OCI-LY3 (cell line): ENCODE results near the gene PACS2.

ENCODE experiments used
- H2AFZ ChIP-seq: fragments of 200-600, 300-600 bp; shearing (Covaris generic); 2 replicates; pipeline ENCODE4 v1.6.0; 2014; ENCODE audit warnings: antibody characterized with exemption, low read depth, low read length
- H3K27ac ChIP-seq: fragments of 200-600, 300-600 bp; sonication (generic); 2 replicates; pipeline ENCODE4 v1.5.1; 2014; ENCODE audit warnings: mild to moderate bottlenecking, low read length, moderate library complexity, mixed read lengths
- H3K27me3 ChIP-seq: fragments of 200-600, 300-600 bp; sonication (generic); 2 replicates; pipeline ENCODE4 v1.6.1; 2014; ENCODE audit warnings: low read depth, low read length, mixed read lengths
- H3K36me3 ChIP-seq: fragments of 200-600, 300-600 bp; sonication (generic); replicated peaks from 2 replicates; pipeline ENCODE3; 2014; ENCODE audit warnings: low read depth, low read length, mixed read lengths
- H3K4me1 ChIP-seq: fragments of 300-600, 200-600 bp; sonication (generic); 2 replicates; pipeline ENCODE4 v1.6.1; 2014; ENCODE audit warnings: low read length, mixed read lengths
- H3K4me2 ChIP-seq: fragments of 200-600, 300-600 bp; sonication (generic); 2 replicates; pipeline ENCODE4 v1.6.1; 2014; ENCODE audit warnings: low read length, mixed read lengths
- H3K4me3 ChIP-seq: fragments of 300-600, 200-600 bp; sonication (generic); 2 replicates; pipeline ENCODE4 v1.5.1; 2014; ENCODE audit warnings: antibody characterized with exemption, mild to moderate bottlenecking, low read length, moderate library complexity
- H3K79me2 ChIP-seq: fragments of 300-600, 200-600 bp; shearing (Covaris generic); 2 replicates; pipeline ENCODE4 v1.6.1; 2014; ENCODE audit warnings: mild to moderate bottlenecking, low read length, mixed read lengths
- H3K9ac ChIP-seq: fragments of 300-600, 200-600 bp; shearing (Covaris generic); 2 replicates; pipeline ENCODE4 v1.6.0; 2014; ENCODE audit warnings: mild to moderate bottlenecking, low read length, moderate library complexity
- H3K9me3 ChIP-seq: fragments of 200-600, 300-600 bp; shearing (Covaris generic); 2 replicates; pipeline ENCODE4 v1.6.1; 2014; ENCODE audit warnings: low read length, mixed read lengths; ENCODE audit not compliant: insufficient read depth
- H4K20me1 ChIP-seq: fragments of 200-600, 300-600 bp; sonication (generic); 2 replicates; pipeline ENCODE4 v1.6.1; 2016; ENCODE audit warnings: low read length, mixed read lengths; ENCODE audit not compliant: insufficient read depth
- EZH2phosphoT487 ChIP-seq: fragments of 200-600 bp; shearing (Covaris generic); IDR thresholded peaks from 2 replicates; pipeline ENCODE4 v1.6.1; 2018; ENCODE audit warnings: antibody characterized with exemption, mixed run types, low read depth
- TF ChIP-seq, protein P1 (sequence below): fragments of 200-600, 300-600 bp; sonication (generic); IDR thresholded peaks from 2 replicates; pipeline ENCODE4 v1.5.1; 2014; ENCODE audit warnings: antibody characterized with exemption, low read length, low read depth

Gene PACS2

DNA sequence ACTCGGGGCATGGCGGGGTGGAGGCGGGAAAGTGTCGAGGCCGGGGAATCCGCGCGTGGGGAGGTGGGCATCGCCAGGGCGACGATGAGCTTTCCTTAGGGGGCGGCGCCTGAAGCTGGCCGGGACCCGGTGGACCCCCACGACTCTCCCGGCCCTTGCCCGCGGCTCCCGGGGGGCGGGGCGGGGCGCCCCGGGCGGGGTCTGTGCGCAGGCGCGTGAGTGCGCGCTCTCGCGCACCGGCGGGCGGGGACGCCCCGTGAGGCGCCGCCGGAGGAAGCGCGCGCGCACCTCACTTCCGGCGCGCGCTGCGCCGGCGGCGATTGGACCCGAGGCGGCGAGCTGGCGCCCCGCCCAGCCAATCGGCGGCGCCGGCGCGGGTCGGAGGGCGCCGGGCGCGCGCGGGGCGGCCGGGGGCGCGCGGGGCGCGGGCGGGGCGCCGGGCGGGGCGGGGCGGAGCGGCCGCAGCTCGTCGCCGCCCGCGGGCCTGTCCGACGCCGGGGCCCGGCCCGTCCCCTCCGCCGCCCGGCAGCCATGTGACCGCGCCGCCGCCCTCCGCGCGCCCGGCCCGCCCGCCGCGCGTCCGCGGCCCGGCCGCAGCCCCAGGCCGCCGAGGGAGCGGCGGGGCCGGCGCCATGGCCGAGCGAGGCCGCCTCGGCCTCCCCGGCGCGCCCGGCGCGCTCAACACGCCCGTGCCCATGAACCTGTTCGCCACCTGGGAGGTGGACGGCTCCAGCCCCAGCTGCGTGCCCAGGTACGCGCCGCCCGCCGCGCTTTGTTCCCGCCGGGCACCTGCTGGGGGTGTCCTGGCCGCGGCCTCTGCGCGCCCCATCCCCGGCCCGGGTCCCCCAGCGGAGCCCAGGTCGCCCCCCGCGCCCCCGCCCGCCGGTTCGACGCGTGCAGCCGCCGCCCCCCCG lies at the start of gene PACS2:
Gene PACS2 (plus strand): TSS at position 462 of the 914 bp plus-strand sequence. CDS start 171 bp downstream, at position 633.
- H3K9ac ChIP-seq, result peak within 1 kb of the TSS; percentile 68
- H3K27ac ChIP-seq, result peak within 1 kb of the TSS; percentile 13; the same call in 1 of the 2 replicates

DNA sequence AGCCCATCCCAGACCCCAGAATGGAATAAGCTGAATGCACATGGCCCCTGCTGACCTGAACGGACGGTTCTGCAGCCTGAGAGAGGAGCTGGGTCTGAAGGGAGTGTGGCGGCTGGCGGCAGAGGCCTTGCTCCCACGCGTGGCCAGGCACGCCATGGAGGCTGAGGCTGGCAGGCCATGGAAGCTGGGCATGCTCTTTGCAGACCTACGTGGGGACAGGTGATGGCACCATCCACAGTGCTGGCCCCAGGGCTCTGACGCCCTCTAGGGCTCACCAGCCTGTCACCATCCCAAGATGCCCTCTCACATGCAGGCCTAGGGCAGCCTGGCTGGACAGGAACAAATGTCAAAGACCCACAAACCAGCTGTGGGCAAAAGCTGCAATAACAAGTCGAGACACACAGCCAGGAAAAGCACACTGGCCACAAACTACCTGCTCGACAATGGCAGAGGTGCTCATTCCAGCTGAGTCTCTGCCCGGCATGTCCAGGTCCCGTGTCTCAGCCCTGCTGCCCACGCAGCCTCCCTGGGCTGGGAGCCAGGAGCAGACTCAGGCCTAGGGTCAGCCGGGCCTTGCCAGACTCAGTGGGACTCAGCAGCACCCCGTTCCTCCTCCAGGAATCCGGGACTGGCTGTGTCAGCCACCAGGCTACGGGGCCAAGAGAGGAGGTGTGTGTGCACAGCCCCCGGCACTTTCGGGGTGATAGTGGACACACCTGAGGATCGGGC lies 46.6 kb upstream of the PACS2 start:
- no peaks in the 10 kb centered on the region for H3K4me1 ChIP-seq
- no peak overlapping the region for H3K9ac ChIP-seq
- H4K20me1 ChIP-seq, result no peaks in the 10 kb centered on the region
- H3K27ac ChIP-seq, result no peak overlapping the region
- TF ChIP-seq, protein P1, sequence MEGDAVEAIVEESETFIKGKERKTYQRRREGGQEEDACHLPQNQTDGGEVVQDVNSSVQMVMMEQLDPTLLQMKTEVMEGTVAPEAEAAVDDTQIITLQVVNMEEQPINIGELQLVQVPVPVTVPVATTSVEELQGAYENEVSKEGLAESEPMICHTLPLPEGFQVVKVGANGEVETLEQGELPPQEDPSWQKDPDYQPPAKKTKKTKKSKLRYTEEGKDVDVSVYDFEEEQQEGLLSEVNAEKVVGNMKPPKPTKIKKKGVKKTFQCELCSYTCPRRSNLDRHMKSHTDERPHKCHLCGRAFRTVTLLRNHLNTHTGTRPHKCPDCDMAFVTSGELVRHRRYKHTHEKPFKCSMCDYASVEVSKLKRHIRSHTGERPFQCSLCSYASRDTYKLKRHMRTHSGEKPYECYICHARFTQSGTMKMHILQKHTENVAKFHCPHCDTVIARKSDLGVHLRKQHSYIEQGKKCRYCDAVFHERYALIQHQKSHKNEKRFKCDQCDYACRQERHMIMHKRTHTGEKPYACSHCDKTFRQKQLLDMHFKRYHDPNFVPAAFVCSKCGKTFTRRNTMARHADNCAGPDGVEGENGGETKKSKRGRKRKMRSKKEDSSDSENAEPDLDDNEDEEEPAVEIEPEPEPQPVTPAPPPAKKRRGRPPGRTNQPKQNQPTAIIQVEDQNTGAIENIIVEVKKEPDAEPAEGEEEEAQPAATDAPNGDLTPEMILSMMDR, result no peak
- no peak for TF ChIP-seq EZH2phosphoT487
- no peak overlapping the region for H3K4me2 ChIP-seq
- H3K27me3 ChIP-seq, result no peaks in the 10 kb centered on the region
- H3K79me2 ChIP-seq, result no peaks in the 10 kb centered on the region
- H3K9me3 ChIP-seq, result no peaks in the 10 kb centered on the region
- H3K36me3 ChIP-seq, result no peaks in the 10 kb centered on the region
- H2AFZ ChIP-seq, result no peak overlapping the region
- no peak overlapping the region for H3K4me3 ChIP-seq

More for the DNA sequence above, at the start of gene PACS2:
- peaks cover 23% of the 10 kb centered on the region for H3K79me2 ChIP-seq
- H3K27me3 ChIP-seq, result no peaks in the 10 kb centered on the region
- peak within 1 kb of the TSS; percentile 80 for H3K4me3 ChIP-seq
- H3K9me3 ChIP-seq, result no peaks in the 10 kb centered on the region
- H3K4me1 ChIP-seq, result peaks cover 29% of the 10 kb centered on the region
- no peaks in the 10 kb centered on the region; the same call in 1 of the 2 replicates for H4K20me1 ChIP-seq
- H2AFZ ChIP-seq, result peak within 1 kb of the TSS; percentile 29; the same call in 1 of the 2 replicates
- TF ChIP-seq, protein P1, result no peak
- TF ChIP-seq EZH2phosphoT487, result no peak
- H3K4me2 ChIP-seq, result peak within 1 kb of the TSS; percentile 96
- no peaks in the 10 kb centered on the region for H3K36me3 ChIP-seq

DNA sequence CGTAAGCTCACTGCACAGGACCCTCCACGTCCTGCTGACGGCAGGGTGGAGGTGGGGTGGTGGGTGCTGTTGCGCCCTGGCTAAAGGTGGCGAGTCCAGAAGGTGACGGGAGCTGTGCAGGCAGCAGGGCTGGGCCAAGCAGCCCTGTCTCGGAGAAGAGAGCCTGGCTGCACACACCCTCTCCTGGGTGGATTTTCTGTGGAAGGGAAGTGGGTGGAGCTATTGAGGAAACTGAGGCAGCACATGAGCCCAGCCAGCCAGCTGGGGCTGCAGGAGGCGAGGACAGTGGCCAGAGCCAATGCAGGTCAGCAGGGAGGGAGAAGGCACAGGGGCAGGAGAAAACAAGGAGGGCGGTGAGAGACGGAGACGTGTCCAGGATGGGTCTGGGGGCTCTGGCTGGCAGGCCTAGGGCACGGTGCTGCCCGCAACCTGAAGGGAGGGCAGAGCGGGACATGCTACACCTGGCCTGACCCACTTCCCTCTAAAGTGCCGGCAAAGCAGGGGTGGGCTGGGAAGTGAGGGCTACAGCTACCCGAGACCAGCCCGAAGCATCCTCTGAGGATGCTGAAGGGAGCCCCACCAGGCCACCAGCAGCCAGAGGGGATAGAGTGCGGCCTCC lies 45.7 kb upstream of the PACS2 start:
- no peak overlapping the region for H3K4me2 ChIP-seq
- H3K36me3 ChIP-seq, result no peaks in the 10 kb centered on the region
- H4K20me1 ChIP-seq, result no peaks in the 10 kb centered on the region
- no peak overlapping the region for H3K4me3 ChIP-seq
- H3K27ac ChIP-seq, result no peak overlapping the region
- no peak overlapping the region for H3K9ac ChIP-seq
- no peak overlapping the region for H2AFZ ChIP-seq
- no peaks in the 10 kb centered on the region for H3K9me3 ChIP-seq
- H3K79me2 ChIP-seq, result no peaks in the 10 kb centered on the region
- H3K4me1 ChIP-seq, result no peaks in the 10 kb centered on the region
- H3K27me3 ChIP-seq, result no peaks in the 10 kb centered on the region
- TF ChIP-seq EZH2phosphoT487, result no peak
- TF ChIP-seq, protein P1, result no peak
